Breast epithelium (tissue), 3 donors: Measurements from ENCODE around the gene MLH1.

Experiments used
- CTCF ChIP-seq, 3 donors: fragments of 450-650 bp; IDR thresholded peaks; one replicate each; pipeline ENCODE4 v1.5.1; 2016 to 2017; ENCODE audit warnings: antibody characterized with exemption in 3 of 3, mild to moderate bottlenecking in 3 of 3, moderate library complexity in 3 of 3
- POLR2AphosphoS5 ChIP-seq, 3 donors: sonication (generic); formaldehyde crosslinking; IDR thresholded peaks; one replicate each; pipeline ENCODE4 v1.6.1; 2017; ENCODE audit warnings: antibody characterized with exemption in 3 of 3

GRCh38 chr3:37029516-37030163, 36.3 kb downstream of the MLH1 start:
- no peak for TF ChIP-seq CTCF (IDR thresholded peaks at IDR 0.05)
- TF ChIP-seq POLR2AphosphoS5 (IDR thresholded peaks at IDR 0.05) = no peak
